Thyroid gland (tissue), 4 donors: ENCODE data around the gene CTLA4.

Source experiments
- POLR2A ChIP-seq, 2 donors: fragments of 450-650 bp; IDR thresholded peaks; one replicate each; pipeline ENCODE4 v1.6.1; 2017; ENCODE audit warnings: antibody characterized with exemption in 2 of 2, mild to moderate bottlenecking in 2 of 2, moderate library complexity in 1 of 2
- TF ChIP-seq, protein P1 (sequence below), 6 experiments: fragments of 200-600 bp in 3 of 6; fragments of 450-650 bp in 3 of 6; sonication (generic) in 3 of 6; IDR thresholded peaks; one replicate each; pipeline ENCODE4 v1.5.1; 2016 to 2019; ENCODE audit warnings: antibody characterized with exemption in 6 of 6, mild to moderate bottlenecking in 2 of 6, inconsistent platforms in 1 of 6, moderate library complexity in 1 of 6

- TF ChIP-seq, protein P1, sequence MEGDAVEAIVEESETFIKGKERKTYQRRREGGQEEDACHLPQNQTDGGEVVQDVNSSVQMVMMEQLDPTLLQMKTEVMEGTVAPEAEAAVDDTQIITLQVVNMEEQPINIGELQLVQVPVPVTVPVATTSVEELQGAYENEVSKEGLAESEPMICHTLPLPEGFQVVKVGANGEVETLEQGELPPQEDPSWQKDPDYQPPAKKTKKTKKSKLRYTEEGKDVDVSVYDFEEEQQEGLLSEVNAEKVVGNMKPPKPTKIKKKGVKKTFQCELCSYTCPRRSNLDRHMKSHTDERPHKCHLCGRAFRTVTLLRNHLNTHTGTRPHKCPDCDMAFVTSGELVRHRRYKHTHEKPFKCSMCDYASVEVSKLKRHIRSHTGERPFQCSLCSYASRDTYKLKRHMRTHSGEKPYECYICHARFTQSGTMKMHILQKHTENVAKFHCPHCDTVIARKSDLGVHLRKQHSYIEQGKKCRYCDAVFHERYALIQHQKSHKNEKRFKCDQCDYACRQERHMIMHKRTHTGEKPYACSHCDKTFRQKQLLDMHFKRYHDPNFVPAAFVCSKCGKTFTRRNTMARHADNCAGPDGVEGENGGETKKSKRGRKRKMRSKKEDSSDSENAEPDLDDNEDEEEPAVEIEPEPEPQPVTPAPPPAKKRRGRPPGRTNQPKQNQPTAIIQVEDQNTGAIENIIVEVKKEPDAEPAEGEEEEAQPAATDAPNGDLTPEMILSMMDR (IDR thresholded peaks at IDR 0.05): no peak
- TF ChIP-seq POLR2A (IDR thresholded peaks at IDR 0.05): no peak
Measured at GRCh38 chr2:203915256-203915655, 47.7 kb downstream of the CTLA4 start.
